Neural progenitor cell (in vitro differentiated cells): Measurements from ENCODE around the gene MFAP5. TPM values are rescaled to one million over a fixed set of nuclear protein-coding genes. Genes with fewer than 3 reads are reported as not detected.

Experiments used
- DNase-seq: peaks from one replicate; pipeline ENCODE4 v3.0.0-alpha.2; 2016; ENCODE audit warnings: low spot score
- H2AFZ ChIP-seq: fragments of 200-600 bp; sonication (generic); replicated peaks from 2 replicates; pipeline ENCODE4 v1.6.1; 2016; ENCODE audit warnings: antibody characterized with exemption
- H3F3A ChIP-seq: fragments of 200-600 bp; sonication (generic); 2 replicates; pipeline ENCODE4 v1.6.1; 2016; ENCODE audit warnings: antibody characterized with exemption, low read depth
- H3K27ac ChIP-seq: fragments of 200-600 bp; sonication (generic); 2 replicates; pipeline ENCODE4 v1.5.1; 2016; ENCODE audit warnings: mild to moderate bottlenecking
- H3K27me3 ChIP-seq: fragments of 200-600 bp; sonication (generic); 2 replicates; pipeline ENCODE4 v1.6.1; 2016; ENCODE audit warnings: mild to moderate bottlenecking, moderate library complexity
- H3K36me3 ChIP-seq: fragments of 200-600 bp; sonication (generic); 2 replicates; pipeline ENCODE4 v1.5.1; 2016
- H3K4me1 ChIP-seq: fragments of 200-600 bp; sonication (generic); 2 replicates; pipeline ENCODE4 v1.6.1; 2016; ENCODE audit warnings: mixed run types
- H3K4me2 ChIP-seq: fragments of 200-600 bp; sonication (generic); 2 replicates; pipeline ENCODE4 v1.6.1; 2016
- H3K4me3 ChIP-seq: fragments of 200-600 bp; sonication (generic); 2 replicates; pipeline ENCODE4 v1.5.1; 2016
- H3K79me2 ChIP-seq: fragments of 200-600 bp; sonication (generic); 2 replicates; pipeline ENCODE4 v1.6.1; 2016; ENCODE audit warnings: low read depth
- H3K9ac ChIP-seq: fragments of 200-600 bp; sonication (generic); 2 replicates; pipeline ENCODE4 v1.6.1; 2016
- H3K9me3 ChIP-seq: fragments of 200-600 bp; sonication (generic); 2 replicates; pipeline ENCODE4 v1.5.1; 2016; ENCODE audit warnings: low read depth
- H4K20me1 ChIP-seq: fragments of 200-600 bp; sonication (generic); 2 replicates; pipeline ENCODE4 v1.6.1; 2016; ENCODE audit warnings: low read depth
- H3K27ac Mint-ChIP-seq: 3 replicates; pipeline ENCODE4 v1.8.0; 2021; ENCODE audit warnings: mixed read lengths
- H3K27me3 Mint-ChIP-seq: 2 replicates; pipeline ENCODE4 v1.8.0; 2022; ENCODE audit warnings: low read depth, mild to moderate bottlenecking, inconsistent platforms, moderate library complexity, mixed read lengths; ENCODE audit not compliant: insufficient read depth
- H3K36me3 Mint-ChIP-seq: 3 replicates; pipeline ENCODE4 v1.8.0; 2021; ENCODE audit warnings: mixed read lengths
- H3K4me1 Mint-ChIP-seq: 3 replicates; pipeline ENCODE4 v1.8.0; 2021; ENCODE audit warnings: mixed read lengths
- H3K4me3 Mint-ChIP-seq: 3 replicates; pipeline ENCODE4 v1.8.0; 2021; ENCODE audit warnings: mild to moderate bottlenecking, moderate library complexity, mixed read lengths
- H3K9me3 Mint-ChIP-seq: 3 replicates; pipeline ENCODE4 v1.8.0; 2020; ENCODE audit warnings: mixed read lengths
- CTCF ChIP-seq: fragments of 200-600 bp; sonication (generic); IDR thresholded peaks from 2 replicates; pipeline ENCODE4 v1.5.1; 2017; ENCODE audit warnings: antibody characterized with exemption, mild to moderate bottlenecking
- EZH2 ChIP-seq: fragments of 200-600 bp; sonication (generic); IDR thresholded peaks from 2 replicates; pipeline ENCODE4 v1.6.1; 2017; ENCODE audit warnings: antibody characterized with exemption, mild to moderate bottlenecking, moderate library complexity
- EZH2phosphoT487 ChIP-seq: fragments of 200-600 bp; sonication (generic); IDR thresholded peaks from 2 replicates; pipeline ENCODE4 v1.6.1; 2017; ENCODE audit warnings: antibody characterized with exemption
- total RNA-seq: library from RNA; depleted of rRNA; stranded (reverse); fragments of >200 nt; gene quantifications from 2 replicates; pipeline ENCODE4 v1.2.3, GENCODE V29; 2015; ENCODE audit warnings: low replicate concordance

Gene MFAP5
- total RNA-seq, 1 donor from 2014 or later = not detected

DNA sequence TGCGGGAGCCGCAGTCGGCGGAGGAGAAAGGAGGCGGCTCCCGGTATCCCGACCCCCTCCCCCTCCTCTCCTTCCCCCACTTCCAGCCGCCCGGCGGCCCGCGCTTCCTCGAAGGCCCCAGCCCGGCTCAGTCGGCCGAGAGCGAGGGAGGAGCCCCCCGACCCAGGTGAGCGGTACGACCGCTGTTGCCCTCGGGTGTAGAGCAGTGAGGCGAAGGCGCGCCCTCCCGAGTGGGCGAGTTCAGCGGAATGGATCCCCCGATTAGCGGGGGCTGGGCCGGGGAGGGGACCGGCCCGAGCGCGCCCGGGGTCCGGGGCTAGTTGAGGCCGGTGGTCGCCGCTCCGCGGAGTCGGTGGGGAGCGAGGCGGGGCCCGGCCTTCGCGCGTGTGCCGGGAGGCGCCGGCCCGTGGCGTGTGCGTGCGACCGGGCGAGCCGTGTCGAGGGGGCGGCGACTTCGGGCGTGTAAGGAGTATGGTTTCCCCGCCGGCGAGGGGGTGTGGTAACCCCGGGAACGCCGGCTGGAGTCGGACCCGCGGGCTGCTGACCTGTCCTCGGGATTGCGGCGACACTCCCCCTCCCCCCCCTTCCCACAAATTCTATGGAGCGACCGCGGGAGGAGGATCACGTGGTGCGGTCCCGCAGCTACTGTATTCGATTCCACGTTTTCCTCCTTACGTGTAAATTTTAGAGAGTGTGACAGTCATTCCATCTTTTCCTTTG is 35.7 kb upstream of the MFAP5 start:
- Histone ChIP-seq H3K9ac (peak overlapping the region; percentile 87), H2AFZ (peak overlapping the region; percentile 82), H3K4me3 (peak overlapping the region; percentile 99), H3K79me2 (peaks cover 53% of the 10 kb centered on the region), H3K4me1 (peaks cover 13% of the 10 kb centered on the region), H3K27me3 (no peaks in the 10 kb centered on the region), H3F3A (peaks cover 39% of the 10 kb centered on the region), H3K36me3 (no peaks in the 10 kb centered on the region), H3K9me3 (no peaks in the 10 kb centered on the region), H3K4me2 (peak overlapping the region; percentile 88), H3K27ac (peak overlapping the region; percentile 96), H4K20me1 (peaks cover 48% of the 10 kb centered on the region)
- no peaks in the 10 kb centered on the region for H3K9me3 Mint-ChIP-seq
- H3K27ac Mint-ChIP-seq = no peak overlapping the region
- peaks cover 3% of the 10 kb centered on the region for H3K27me3 Mint-ChIP-seq
- TF ChIP-seq EZH2 (no peak), CTCF (no peak), EZH2phosphoT487 (no peak)
- peaks cover 9% of the 10 kb centered on the region for H3K36me3 Mint-ChIP-seq
- peak overlapping the region; percentile 85 for H3K4me3 Mint-ChIP-seq
- H3K4me1 Mint-ChIP-seq = peaks cover 36% of the 10 kb centered on the region
- peak; percentile 91 for DNase-seq

- Mint-ChIP-seq H3K4me1 (peaks cover 42% of the 10 kb centered on the region), H3K4me3 (peak within 1 kb of the TSS; percentile 92), H3K9me3 (no peaks in the 10 kb centered on the region), H3K27me3 (peaks cover 3% of the 10 kb centered on the region), H3K36me3 (peaks cover 9% of the 10 kb centered on the region), H3K27ac (peak within 1 kb of the TSS; percentile 24)
- peaks cover 46% of the 10 kb centered on the region for H3F3A ChIP-seq
- H3K36me3 ChIP-seq = no peaks in the 10 kb centered on the region
- H3K27ac ChIP-seq = peak within 1 kb of the TSS; percentile 96
- H3K79me2 ChIP-seq = peaks cover 46% of the 10 kb centered on the region
- H3K27me3 ChIP-seq = no peaks in the 10 kb centered on the region
- peaks cover 41% of the 10 kb centered on the region for H4K20me1 ChIP-seq
- peak within 1 kb of the TSS; percentile 99 for H3K4me3 ChIP-seq
- TF ChIP-seq EZH2phosphoT487 = no peak
- no peak for TF ChIP-seq EZH2
- TF ChIP-seq CTCF = no peak
- peak; percentile 95 for DNase-seq
- peak within 1 kb of the TSS; percentile 82 for H2AFZ ChIP-seq
- H3K9me3 ChIP-seq = no peaks in the 10 kb centered on the region
- peaks cover 19% of the 10 kb centered on the region for H3K4me1 ChIP-seq
- H3K4me2 ChIP-seq = peak within 1 kb of the TSS; percentile 88
- peak within 1 kb of the TSS; percentile 87 for H3K9ac ChIP-seq
Measured at GRCh38 chr12:8697476-8698131, 35.0 kb upstream of the MFAP5 start, which contains the start of gene RIMKLB. RIMKLB (plus strand) TSS chr12:8697991; CDS start chr12:8713867, 15,876 bp downstream.

GRCh38 chr12:8697120-8697475 is 34.5 kb upstream of the MFAP5 start:
- peak overlapping the region; percentile 92 for H3K4me3 Mint-ChIP-seq
- Histone ChIP-seq H3K4me1 (peaks cover 23% of the 10 kb centered on the region), H3F3A (peaks cover 50% of the 10 kb centered on the region), H3K27me3 (no peaks in the 10 kb centered on the region), H3K36me3 (no peaks in the 10 kb centered on the region), H3K9me3 (no peaks in the 10 kb centered on the region), H3K27ac (peak overlapping the region; percentile 78), H3K9ac (peak overlapping the region; percentile 46), H3K4me3 (peak overlapping the region; percentile 99), H3K79me2 (peaks cover 41% of the 10 kb centered on the region), H3K4me2 (peak overlapping the region; percentile 80), H2AFZ (peak overlapping the region; percentile 38), H4K20me1 (peaks cover 36% of the 10 kb centered on the region)
- DNase-seq = peak; percentile 70
- no peaks in the 10 kb centered on the region for H3K9me3 Mint-ChIP-seq
- H3K27me3 Mint-ChIP-seq = peaks cover 3% of the 10 kb centered on the region
- H3K4me1 Mint-ChIP-seq = peaks cover 42% of the 10 kb centered on the region
- TF ChIP-seq CTCF (peak; percentile 4), EZH2phosphoT487 (no peak)
- peak overlapping the region; percentile 24 for H3K27ac Mint-ChIP-seq
- peaks cover 9% of the 10 kb centered on the region for H3K36me3 Mint-ChIP-seq
